HL-60 (cell line): ENCODE results near the gene NCKAP5L.

Experiments used
- DNase-seq, 2 experiments: peaks; one replicate each; pipeline ENCODE4 v3.0.0-alpha.2; 2010 to 2020; ENCODE audit warnings: low read depth in 1 of 2, low spot score in 1 of 2
- H3K27ac ChIP-seq: fragments of 250-450 bp; sonication (Bioruptor Pico); replicated peaks from 2 replicates; pipeline ENCODE4 v1.5.1; 2020; ENCODE audit warnings: mild to moderate bottlenecking, moderate library complexity
- H3K27me3 ChIP-seq: fragments of 250-450 bp; sonication (Bioruptor Pico); 2 replicates; pipeline ENCODE4 v1.5.1; 2021; ENCODE audit warnings: mild to moderate bottlenecking, moderate library complexity; ENCODE audit not compliant: insufficient read depth, poor library complexity, severe bottlenecking
- H3K4me3 ChIP-seq: replicated peaks from 2 replicates; pipeline ENCODE4 v1.5.1; 2011; ENCODE audit warnings: mild to moderate bottlenecking, control low read depth, low read length; ENCODE audit not compliant: insufficient read depth
- CTCF ChIP-seq: IDR thresholded peaks from one replicate; pipeline ENCODE4 v1.5.1; 2011; ENCODE audit warnings: low read length, control low read depth, inconsistent platforms; ENCODE audit not compliant: insufficient read depth
- GABPA ChIP-seq: IDR thresholded peaks from 2 replicates; pipeline ENCODE4 v1.6.1; 2012; ENCODE audit warnings: low read depth
- POLR2AphosphoS5 ChIP-seq: IDR thresholded peaks from 2 replicates; pipeline ENCODE4 v1.6.1; 2012; ENCODE audit warnings: low read depth
- SPI1 ChIP-seq: IDR thresholded peaks from 2 replicates; pipeline ENCODE4 v1.6.1; 2012; ENCODE audit warnings: low read depth, mild to moderate bottlenecking, borderline replicate concordance
- TF ChIP-seq, protein P1 (sequence below): IDR thresholded peaks from 2 replicates; pipeline ENCODE4 v1.6.1; 2012; ENCODE audit warnings: low read depth; ENCODE audit not compliant: insufficient replicate concordance

Gene NCKAP5L

GRCh38 chr12:49803693-49804450, 24.3 kb downstream of the NCKAP5L start:
- TF ChIP-seq GABPA (no peak), POLR2AphosphoS5 (no peak), SPI1 (no peak)
- TF ChIP-seq, protein P1, sequence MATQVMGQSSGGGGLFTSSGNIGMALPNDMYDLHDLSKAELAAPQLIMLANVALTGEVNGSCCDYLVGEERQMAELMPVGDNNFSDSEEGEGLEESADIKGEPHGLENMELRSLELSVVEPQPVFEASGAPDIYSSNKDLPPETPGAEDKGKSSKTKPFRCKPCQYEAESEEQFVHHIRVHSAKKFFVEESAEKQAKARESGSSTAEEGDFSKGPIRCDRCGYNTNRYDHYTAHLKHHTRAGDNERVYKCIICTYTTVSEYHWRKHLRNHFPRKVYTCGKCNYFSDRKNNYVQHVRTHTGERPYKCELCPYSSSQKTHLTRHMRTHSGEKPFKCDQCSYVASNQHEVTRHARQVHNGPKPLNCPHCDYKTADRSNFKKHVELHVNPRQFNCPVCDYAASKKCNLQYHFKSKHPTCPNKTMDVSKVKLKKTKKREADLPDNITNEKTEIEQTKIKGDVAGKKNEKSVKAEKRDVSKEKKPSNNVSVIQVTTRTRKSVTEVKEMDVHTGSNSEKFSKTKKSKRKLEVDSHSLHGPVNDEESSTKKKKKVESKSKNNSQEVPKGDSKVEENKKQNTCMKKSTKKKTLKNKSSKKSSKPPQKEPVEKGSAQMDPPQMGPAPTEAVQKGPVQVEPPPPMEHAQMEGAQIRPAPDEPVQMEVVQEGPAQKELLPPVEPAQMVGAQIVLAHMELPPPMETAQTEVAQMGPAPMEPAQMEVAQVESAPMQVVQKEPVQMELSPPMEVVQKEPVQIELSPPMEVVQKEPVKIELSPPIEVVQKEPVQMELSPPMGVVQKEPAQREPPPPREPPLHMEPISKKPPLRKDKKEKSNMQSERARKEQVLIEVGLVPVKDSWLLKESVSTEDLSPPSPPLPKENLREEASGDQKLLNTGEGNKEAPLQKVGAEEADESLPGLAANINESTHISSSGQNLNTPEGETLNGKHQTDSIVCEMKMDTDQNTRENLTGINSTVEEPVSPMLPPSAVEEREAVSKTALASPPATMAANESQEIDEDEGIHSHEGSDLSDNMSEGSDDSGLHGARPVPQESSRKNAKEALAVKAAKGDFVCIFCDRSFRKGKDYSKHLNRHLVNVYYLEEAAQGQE, result no peak
- Histone ChIP-seq H3K27ac (no peak overlapping the region), H3K27me3 (no peaks in the 10 kb centered on the region), H3K4me3 (no peak overlapping the region)
- no peak for DNase-seq

DNA sequence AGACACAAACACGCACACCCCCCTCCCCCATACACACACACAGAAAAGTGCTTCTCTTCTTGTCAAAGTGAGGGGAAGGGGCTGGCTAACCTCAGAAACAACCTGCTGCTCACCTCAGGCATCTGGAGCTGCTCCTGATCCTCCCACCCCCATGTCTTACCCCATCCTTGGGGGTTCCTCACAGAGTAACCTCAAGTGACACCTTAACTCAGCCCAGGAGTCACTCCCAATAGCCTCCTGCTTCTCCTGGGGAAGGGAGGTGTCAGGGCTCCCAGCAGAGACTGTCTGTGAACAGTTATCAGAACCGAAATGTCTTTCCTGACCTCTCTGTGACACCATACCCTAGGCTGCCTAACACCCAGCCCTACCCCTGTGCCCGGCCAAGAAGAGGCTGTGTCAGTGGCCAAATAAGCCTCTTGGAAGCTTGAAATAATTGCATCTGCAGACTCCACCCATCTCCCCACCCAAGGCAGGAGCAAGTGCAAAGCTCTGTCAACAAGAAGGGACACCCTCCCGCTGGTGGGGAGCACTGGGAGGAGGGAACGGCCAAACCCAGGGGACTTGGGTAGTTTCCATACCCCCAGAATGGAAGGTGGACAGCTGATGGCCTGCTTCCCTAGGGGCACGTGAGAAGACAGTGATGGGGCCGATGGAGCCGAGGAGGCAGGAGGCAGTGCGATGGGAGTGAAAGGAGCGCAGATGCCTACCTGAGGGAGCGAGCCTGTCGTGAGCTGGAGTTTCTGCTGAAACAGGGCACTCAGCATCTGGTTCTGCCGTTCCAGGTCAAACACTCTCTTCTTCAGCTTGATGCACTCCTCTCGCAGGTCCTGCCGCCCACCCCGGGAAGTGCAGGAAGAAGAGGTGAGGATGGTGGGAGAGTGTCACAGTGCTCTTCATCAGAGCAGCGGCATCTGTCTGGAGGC, 26.8 kb downstream of the NCKAP5L start:
- H3K27ac ChIP-seq, result no peak overlapping the region
- TF ChIP-seq POLR2AphosphoS5 (no peak), CTCF (no peak), SPI1 (no peak), GABPA (no peak)
- TF ChIP-seq, protein P1, result no peak

DNA sequence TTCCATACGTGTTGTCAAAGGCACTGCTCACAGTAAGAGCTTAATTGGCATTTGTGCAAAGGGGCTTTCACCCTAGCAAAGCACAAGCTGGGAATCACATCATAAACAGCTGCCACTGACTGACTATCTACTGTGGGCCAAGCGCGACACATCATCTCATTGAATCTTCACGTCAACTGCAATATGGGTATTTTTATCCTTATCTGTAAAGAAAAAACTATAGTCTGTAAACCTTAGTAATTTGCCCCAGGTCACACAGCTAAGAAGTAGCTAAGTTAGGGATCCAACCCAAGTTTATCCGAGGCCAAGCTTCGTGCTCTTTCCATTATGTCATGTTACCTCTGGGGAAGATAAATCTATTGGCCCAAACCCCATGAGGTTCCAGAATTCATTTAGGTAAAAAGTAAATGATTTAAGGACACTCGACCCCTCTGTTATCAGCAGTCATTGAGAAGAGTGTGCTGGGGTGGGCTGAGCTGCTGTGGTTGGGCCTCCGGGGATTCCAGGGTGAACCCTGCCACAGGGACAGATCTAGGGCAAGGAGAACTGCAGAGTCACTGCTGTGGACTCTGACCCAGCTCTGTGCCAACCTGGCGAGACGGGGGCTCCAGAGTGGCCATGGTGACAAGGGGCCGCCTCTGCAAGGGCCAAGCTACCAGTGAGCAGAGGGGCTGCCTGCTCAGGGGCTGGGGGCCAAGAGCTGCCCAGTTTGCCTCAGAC, 27.6 kb downstream of the NCKAP5L start:
- DNase-seq, result no peak
- Histone ChIP-seq H3K27me3 (no peaks in the 10 kb centered on the region), H3K4me3 (no peak overlapping the region), H3K27ac (no peak overlapping the region)
- TF ChIP-seq, protein P1, result no peak
- TF ChIP-seq GABPA, result no peak
- no peak for TF ChIP-seq CTCF
- TF ChIP-seq SPI1, result no peak
- TF ChIP-seq POLR2AphosphoS5, result no peak

More for the DNA sequence above, 26.8 kb downstream of the NCKAP5L start:
- no peaks in the 10 kb centered on the region for H3K27me3 ChIP-seq
- DNase-seq, result no peak
- no peak overlapping the region for H3K4me3 ChIP-seq
